ENCODE data around the gene METTL8. TPM values are rescaled to one million over a fixed set of nuclear protein-coding genes. Genes with fewer than 3 reads are reported as not detected.
"Not testable (repeated sequence)": the region's sequence is repeated elsewhere in the genome, so short reads cannot be mapped to it uniquely, and the experiment has no call there.

The METTL8 gene
- polyA plus RNA-seq, 3 donors from 2014 or later: 11.0 to 21.2 (median 11.3) TPM

DNA sequence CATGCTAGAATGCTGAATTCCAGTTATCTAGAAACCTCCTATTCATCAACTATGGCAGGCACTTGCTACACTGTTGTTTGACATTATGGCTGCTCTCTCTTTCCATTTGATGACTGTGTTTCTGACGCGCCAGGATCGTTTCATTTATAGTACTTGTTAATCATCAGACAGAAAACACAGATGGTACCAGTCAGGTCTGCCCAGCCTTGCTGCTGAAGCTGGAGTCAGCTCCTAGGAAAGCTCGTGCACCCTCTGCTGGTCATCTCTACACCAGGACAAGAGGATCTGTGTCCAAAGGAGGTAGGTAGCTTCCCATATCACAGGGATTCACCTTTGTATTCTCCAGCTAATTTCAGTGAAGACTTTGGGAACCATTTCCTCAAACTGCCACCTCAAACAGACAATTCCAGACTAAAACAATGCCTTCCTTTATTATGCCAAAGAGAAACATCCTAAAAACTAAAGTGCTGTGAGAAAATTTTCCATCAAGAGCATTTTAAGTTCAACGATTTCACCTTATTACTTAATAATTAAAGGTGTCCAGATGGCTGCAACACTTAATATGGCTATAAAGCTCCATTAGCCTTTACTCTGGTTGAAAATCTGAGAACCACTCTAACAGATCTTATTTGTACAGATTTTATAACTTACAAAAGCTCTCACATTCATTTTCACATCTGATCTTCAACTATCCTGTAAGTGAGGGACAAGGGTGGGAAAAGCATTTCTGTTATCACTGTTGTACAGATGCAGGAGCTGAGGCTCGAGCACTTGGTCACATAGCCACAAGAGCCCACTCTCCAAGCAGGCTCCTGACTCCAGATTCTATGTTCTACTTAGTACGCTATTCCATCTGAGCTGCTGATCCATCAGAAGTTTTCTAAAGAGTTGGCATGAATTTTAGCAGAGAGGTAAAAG lies 17.5 kb downstream of the METTL8 start:
- Mint-ChIP-seq H3K4me1 (peaks cover 8 to 17% of the 10 kb centered on the region in 2 donors), H3K4me3 (no peak overlapping the region), H3K36me3 (peaks cover 0 to 3% (median 0%) of the 10 kb centered on the region in 3 donors), H3K27ac (peak overlapping the region in 3 of 6 donors; percentile 1 to 37 (median 1)), H3K9me3 (no peaks in the 10 kb centered on the region), H3K27me3 (ENCODE audit: low read depth in 3 of 3) (peaks cover 0 to 2% (median 0%) of the 10 kb centered on the region in 3 donors)
- DNase-seq: peak; percentile 45 to 62 (median 61)

DNA sequence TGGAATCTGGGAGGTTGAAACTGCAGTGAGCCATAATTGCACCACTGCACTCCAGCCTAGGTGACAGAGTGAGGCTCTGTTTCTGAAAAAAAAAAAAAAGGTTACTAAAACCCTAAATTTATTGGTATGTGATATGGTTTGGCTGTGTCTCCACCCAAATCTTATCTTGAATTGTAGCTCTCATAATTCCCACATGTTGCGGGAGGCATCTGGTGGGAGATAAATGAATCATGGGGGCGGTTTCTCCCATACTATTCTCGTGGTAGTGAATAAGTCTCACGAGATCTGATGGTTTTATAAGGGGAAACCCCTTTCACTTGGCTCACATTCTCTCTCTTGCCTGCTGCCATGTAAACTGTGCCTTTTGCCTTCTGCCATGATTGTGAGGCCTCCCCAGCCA lies 19.1 kb downstream of the METTL8 start:
- H3K27me3 Mint-ChIP-seq (ENCODE audit: low read depth in 3 of 3); H3K4me3 Mint-ChIP-seq; DNase-seq; H3K9me3 Mint-ChIP-seq; H3K4me1 Mint-ChIP-seq; H3K27ac Mint-ChIP-seq; H3K36me3 Mint-ChIP-seq: not testable (repeated sequence)

DNA sequence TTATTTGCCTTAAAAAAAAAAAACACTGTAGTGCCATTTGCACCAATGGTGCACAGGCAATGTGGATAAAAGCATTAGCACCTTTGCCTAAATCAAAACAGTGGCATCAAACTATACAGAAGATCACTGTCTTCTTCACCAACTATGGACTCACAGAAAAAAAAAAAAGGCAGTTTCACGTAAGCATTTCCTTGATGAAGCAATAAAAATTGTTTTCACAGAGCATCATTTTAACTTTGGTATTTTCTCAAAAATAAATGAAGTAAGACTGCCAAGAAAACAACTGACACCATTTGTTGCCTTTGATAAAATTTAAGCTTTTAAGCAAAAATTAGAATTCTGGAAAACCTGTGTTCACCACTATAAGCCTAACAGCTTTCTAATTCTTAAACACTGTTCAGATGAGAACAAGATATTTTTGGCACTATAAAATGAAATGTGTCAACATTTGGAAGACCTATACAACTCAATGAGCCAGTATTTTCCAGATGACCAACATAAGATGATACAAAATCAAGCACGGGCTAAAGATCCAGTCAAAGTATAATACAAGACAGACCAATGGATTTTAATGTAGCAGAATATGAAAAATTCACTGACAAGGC lies 21.1 kb downstream of the METTL8 start:
- Mint-ChIP-seq H3K27me3 (ENCODE audit: low read depth in 3 of 3) (peaks cover 0 to 5% (median 2%) of the 10 kb centered on the region in 3 donors), H3K4me3 (no peak overlapping the region), H3K4me1 (peaks cover 12 to 17% of the 10 kb centered on the region in 2 donors), H3K36me3 (peaks cover 0 to 3% (median 0%) of the 10 kb centered on the region in 3 donors), H3K9me3 (no peaks in the 10 kb centered on the region), H3K27ac (no peak overlapping the region)
- no peak for DNase-seq

DNA sequence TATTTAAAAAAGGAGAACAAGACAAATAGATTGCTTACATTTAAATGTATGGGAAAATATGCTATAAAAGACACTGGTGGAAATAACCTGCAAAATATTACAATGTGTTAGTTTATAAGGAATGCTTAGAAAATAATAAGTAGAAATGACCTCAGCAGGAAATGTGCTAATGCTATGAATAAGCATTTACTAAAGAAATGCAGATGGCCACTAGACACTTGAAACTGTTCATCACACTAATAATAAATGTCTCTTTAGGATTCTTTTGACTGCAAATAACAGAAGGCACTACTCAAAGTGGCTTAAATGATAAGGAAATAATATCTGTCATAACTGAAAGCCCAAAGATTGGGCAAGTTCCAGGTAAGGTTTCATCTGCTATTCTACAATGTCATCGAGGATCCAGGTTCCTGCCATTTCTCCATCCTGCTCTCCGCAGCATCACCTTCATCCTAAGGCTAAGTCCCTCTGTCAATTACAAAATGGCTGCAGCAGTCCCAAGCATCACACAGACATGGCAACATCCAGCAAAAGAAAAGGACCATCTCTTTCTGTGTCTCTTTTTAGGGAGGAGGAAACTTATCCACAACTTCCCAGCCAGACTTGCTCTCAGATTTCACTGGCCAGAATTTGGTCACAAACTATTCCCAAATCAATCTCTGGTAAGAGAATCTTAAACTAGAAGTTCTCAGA lies 21.9 kb downstream of the METTL8 start:
- DNase-seq: no peak
- no peak overlapping the region for H3K4me3 Mint-ChIP-seq
- peaks cover 19 to 25% of the 10 kb centered on the region in 2 donors for H3K4me1 Mint-ChIP-seq
- peak overlapping the region in 1 of 6 donors; percentile 12 for H3K27ac Mint-ChIP-seq
- H3K27me3 Mint-ChIP-seq (ENCODE audit: low read depth in 3 of 3): peaks cover 0 to 6% (median 2%) of the 10 kb centered on the region in 3 donors
- no peaks in the 10 kb centered on the region for H3K9me3 Mint-ChIP-seq
- peaks cover 0 to 3% (median 0%) of the 10 kb centered on the region in 3 donors for H3K36me3 Mint-ChIP-seq

DNA sequence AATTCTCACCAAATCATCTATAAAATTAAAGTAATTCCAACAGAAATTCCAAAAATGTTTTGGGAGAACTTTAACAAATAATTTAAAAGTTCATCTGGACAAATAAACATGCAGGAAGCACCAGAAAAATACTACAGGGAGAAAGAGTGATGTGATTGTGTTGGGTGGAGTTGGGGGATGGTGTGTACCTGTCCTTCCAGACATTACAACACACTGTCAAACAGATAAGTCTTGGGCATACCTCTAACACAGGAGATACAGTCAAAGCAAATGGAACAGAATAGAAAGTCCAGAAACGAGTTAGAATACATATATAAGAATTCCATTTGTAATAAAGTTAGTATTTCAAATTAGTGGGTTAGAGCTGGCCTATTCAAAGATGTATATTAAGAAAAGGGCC lies 22.6 kb downstream of the METTL8 start:
- H3K4me3 Mint-ChIP-seq: no peak overlapping the region
- H3K27ac Mint-ChIP-seq: peak overlapping the region in 1 of 6 donors; percentile 17
- H3K4me1 Mint-ChIP-seq: peaks cover 22 to 28% of the 10 kb centered on the region in 2 donors

DNA sequence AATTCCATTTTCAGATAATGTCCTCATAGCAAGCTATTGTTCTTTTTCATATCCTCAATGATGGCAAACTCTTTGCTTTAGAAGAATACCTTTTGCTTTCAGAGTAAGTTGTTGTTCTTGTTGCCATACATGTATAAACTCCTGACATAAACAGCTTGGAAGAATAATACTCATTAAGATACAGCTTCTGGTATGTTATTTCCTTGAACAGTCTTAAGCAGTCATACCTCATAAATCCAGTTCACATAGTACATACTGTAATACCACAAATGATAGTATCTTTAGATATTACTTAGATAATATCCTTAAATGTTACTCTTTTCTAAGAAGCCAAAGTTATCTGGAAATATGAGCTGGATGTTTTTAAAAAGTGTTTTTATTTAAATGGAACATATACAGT lies 23.2 kb downstream of the METTL8 start:
- DNase-seq: no peak
- H3K4me1 Mint-ChIP-seq: peaks cover 18 to 27% of the 10 kb centered on the region in 2 donors
- H3K9me3 Mint-ChIP-seq: no peaks in the 10 kb centered on the region
- no peak overlapping the region for H3K4me3 Mint-ChIP-seq
- H3K27me3 Mint-ChIP-seq (ENCODE audit: low read depth in 3 of 3): peaks cover 0 to 4% (median 2%) of the 10 kb centered on the region in 3 donors
- peaks cover 0 to 3% (median 0%) of the 10 kb centered on the region in 3 donors for H3K36me3 Mint-ChIP-seq
- peak overlapping the region in 1 of 6 donors; percentile 17 for H3K27ac Mint-ChIP-seq

More for the DNA sequence above, 22.6 kb downstream of the METTL8 start:
- H3K27me3 Mint-ChIP-seq (ENCODE audit: low read depth in 3 of 3): peaks cover 0 to 4% (median 2%) of the 10 kb centered on the region in 3 donors
- no peak for DNase-seq
- peaks cover 0 to 3% (median 0%) of the 10 kb centered on the region in 3 donors for H3K36me3 Mint-ChIP-seq
- no peaks in the 10 kb centered on the region for H3K9me3 Mint-ChIP-seq

DNA sequence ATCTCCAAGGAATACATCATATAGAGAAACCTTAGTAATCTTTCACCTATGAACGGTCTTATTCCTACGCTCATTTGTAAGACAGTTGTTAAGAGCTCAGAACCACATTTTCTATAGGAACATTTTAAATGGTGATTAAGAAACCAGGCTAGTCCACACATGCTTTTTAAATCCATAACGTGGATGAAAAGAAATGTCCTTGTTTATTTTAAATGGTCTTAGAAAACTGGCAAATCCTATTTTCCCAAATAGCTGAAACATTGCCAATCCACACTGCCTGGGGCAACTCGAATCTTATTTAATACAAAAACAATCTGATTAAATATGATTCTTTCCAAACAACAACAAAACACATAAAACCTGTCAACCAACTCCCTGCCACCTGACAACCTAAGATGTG lies 23.7 kb downstream of the METTL8 start:
- Mint-ChIP-seq H3K27me3 (ENCODE audit: low read depth in 3 of 3) (peaks cover 0 to 4% (median 2%) of the 10 kb centered on the region in 3 donors), H3K9me3 (no peaks in the 10 kb centered on the region), H3K4me1 (peaks cover 20 to 29% of the 10 kb centered on the region in 2 donors), H3K4me3 (no peak overlapping the region), H3K36me3 (peaks cover 0 to 3% (median 0%) of the 10 kb centered on the region in 3 donors), H3K27ac (peak overlapping the region in 1 of 6 donors; percentile 24)
- no peak for DNase-seq

DNA sequence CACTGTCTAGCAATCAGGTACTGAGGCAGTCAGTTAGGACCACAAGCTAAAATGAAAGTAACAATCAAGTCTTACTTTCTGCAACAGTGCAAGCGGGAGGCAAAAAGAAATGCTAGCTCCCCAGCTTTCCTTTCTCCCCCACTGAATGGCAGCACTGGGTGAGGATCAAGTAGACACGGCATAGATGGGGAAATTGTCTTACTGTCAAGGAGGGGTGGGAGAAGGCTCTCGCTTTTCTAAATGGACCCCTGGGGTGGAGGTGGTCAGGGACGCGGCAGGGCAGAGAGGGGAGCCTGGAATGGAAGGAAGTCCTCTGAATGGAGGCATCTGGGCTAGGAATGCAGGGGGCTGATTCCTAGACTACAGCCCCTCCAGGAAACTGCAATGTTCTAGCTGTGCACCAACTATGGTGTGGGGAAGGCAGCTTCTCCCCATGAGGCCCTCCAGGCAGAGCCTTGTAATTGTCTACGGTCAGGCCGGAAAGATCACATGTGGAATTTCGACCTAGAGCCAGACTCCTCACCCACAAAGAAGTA lies 24.3 kb downstream of the METTL8 start:
- DNase-seq: peak in 2 of 3 donors; percentile 13 to 15
- Mint-ChIP-seq H3K4me1 (peaks cover 20 to 29% of the 10 kb centered on the region in 2 donors), H3K27me3 (ENCODE audit: low read depth in 3 of 3) (peaks cover 0 to 4% (median 2%) of the 10 kb centered on the region in 3 donors), H3K9me3 (no peaks in the 10 kb centered on the region), H3K27ac (peak overlapping the region; percentile 57 to 86 (median 69)), H3K36me3 (peaks cover 0 to 4% (median 0%) of the 10 kb centered on the region in 3 donors), H3K4me3 (peak overlapping the region; percentile 79 to 88 (median 81))

DNA sequence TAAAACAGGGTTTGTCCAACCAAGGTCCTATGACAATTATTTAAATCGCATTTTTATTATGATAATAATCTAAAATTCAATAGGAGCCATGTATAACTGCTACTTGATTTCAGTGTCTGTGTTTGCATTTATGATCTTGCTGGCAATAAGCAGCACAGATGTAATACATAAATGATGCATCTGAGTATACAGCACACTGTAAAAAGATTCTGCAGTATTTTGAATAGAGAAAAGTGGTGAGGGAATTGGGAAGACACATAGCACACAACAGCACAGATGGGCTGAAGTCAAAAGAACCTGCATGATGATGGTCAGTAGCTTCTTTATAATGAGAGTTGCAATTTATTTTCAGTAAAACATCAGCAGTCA lies 26.1 kb downstream of the METTL8 start:
- Mint-ChIP-seq H3K4me3 (peak overlapping the region in 1 of 5 donors; percentile 1), H3K27ac (peak overlapping the region in 5 of 6 donors; percentile 12 to 71 (median 26))

DNA sequence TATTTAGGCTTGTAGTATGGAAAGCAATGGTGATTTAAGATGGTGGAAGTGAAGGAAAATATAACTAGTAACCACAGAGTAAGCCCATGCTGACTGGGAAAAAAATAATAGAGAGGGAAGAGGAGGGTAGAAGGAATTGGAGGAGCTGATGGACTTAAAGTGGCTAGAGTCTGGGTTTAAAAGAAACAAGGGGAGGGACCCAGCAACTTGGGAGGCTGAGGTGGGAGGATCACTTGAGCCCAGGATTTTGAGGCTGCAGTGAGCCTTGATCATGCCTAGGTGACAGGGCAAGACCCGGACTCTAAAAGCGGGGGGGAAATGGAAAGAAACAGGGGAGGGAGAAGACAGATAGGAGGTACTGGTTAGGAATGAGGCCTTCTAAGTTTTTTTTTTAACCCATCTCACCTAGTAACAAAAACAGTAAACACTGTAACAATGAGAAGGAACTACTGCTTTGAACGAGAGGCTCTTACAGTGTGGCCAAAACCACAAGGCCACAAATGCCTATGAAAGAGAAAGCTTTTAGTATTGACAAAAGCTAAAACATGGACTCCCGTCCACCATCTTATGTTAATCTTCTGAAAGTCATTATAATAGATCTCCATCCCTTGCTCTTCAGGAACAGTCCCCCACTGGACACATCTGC lies 26.6 kb downstream of the METTL8 start:
- Mint-ChIP-seq H3K27me3 (ENCODE audit: low read depth in 3 of 3) (peaks cover 0 to 4% (median 2%) of the 10 kb centered on the region in 3 donors), H3K4me3 (peak overlapping the region in 1 of 5 donors; percentile 1), H3K27ac (peak overlapping the region; percentile 12 to 71 (median 52)), H3K36me3 (peaks cover 0 to 4% (median 0%) of the 10 kb centered on the region in 3 donors), H3K9me3 (no peaks in the 10 kb centered on the region), H3K4me1 (peaks cover 20 to 29% of the 10 kb centered on the region in 2 donors)
- peak; percentile 51 to 62 (median 51) for DNase-seq

More for the DNA sequence above, 26.1 kb downstream of the METTL8 start:
- peaks cover 0 to 4% (median 2%) of the 10 kb centered on the region in 3 donors for H3K27me3 Mint-ChIP-seq (ENCODE audit: low read depth in 3 of 3)
- DNase-seq: no peak
- H3K36me3 Mint-ChIP-seq: peaks cover 0 to 4% (median 0%) of the 10 kb centered on the region in 3 donors
- H3K9me3 Mint-ChIP-seq: no peaks in the 10 kb centered on the region
- peaks cover 20 to 29% of the 10 kb centered on the region in 2 donors for H3K4me1 Mint-ChIP-seq

DNA sequence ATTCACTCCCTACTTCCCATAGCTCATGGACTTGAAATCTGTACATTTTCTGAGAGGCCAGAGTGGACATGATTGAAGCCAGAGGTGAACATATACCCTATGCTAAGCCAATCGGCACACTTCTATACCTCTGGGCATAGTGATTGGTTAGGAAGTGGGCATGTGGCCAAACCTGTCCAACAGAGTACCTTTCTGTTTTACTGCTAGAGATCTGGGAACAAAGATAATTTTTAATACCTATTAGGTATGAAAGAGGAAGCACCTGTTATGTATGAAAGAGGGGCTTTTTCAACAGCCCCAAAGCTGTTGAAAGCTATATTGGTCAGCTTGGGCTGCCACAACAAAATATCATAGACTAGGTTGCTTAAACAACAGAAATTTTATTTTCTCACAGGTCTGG lies 27.7 kb downstream of the METTL8 start:
- Mint-ChIP-seq H3K9me3 (peaks cover 0 to 3% (median under 1%) of the 10 kb centered on the region in 6 donors), H3K36me3 (peaks cover 0 to 4% (median 4%) of the 10 kb centered on the region in 3 donors), H3K27me3 (ENCODE audit: low read depth in 3 of 3) (peaks cover 0 to 4% (median 2%) of the 10 kb centered on the region in 3 donors), H3K4me3 (no peak overlapping the region), H3K27ac (no peak overlapping the region), H3K4me1 (peaks cover 20 to 29% of the 10 kb centered on the region in 2 donors)
- no peak for DNase-seq

DNA sequence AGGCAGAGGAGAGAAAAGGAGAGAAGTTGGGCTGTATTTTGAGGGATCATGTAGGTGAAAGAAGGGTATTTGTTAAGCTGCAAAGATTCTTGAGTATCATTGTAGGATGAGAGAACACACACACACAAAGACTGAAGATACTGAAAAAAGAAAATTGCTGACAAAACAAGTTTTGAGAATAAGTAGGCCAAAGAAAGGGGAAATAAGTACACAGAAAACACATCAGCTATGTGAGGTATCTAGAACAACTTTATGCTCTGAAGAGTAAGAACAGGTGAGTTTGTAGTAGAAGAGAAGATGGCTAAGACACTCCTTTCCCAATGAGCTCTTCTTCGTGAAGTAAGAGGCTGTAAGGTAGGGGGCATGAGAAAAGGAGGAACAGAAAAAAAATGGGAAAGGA lies 28.2 kb downstream of the METTL8 start:
- DNase-seq: no peak
- Mint-ChIP-seq H3K9me3 (peaks cover 0 to 3% (median under 1%) of the 10 kb centered on the region in 6 donors), H3K27me3 (ENCODE audit: low read depth in 3 of 3) (peaks cover 0 to 4% (median 2%) of the 10 kb centered on the region in 3 donors), H3K4me3 (no peak overlapping the region), H3K36me3 (peaks cover 0 to 4% (median 4%) of the 10 kb centered on the region in 3 donors), H3K27ac (peak overlapping the region in 4 of 6 donors; percentile 14 to 29 (median 19)), H3K4me1 (peaks cover 20 to 29% of the 10 kb centered on the region in 2 donors)
